ENCODE data around the gene CAND2. TPM values are rescaled to one million over a fixed set of nuclear protein-coding genes. Genes with fewer than 3 reads are reported as not detected.
A peak's percentile ranks its signal among the peaks of the same experiment; 100 is the strongest.

The CAND2 gene
- total RNA-seq, 1 experiment from 2014 or later: 16.7 TPM

- Histone ChIP-seq H3K36me3 (replicated peaks; ENCODE audit: control insufficient read depth, insufficient read depth, low read length) (peaks cover 3% of the 10 kb centered on the region), H3K27me3 (ENCODE audit: control insufficient read depth, insufficient read depth, low read length) (no peaks in the 10 kb centered on the region), H3K4me3 (ENCODE audit: insufficient read depth, low read depth, low read length) (no peak overlapping the region)
- no peak for DNase-seq
These were observed 12.1 kb downstream of the CAND2 start for GRCh38 chr3:12808587-12808986.

- H3K27me3 ChIP-seq (ENCODE audit: control insufficient read depth, insufficient read depth, low read length): no peaks in the 10 kb centered on the region
- H3K36me3 ChIP-seq (replicated peaks; ENCODE audit: control insufficient read depth, insufficient read depth, low read length): peaks cover 1% of the 10 kb centered on the region
- H3K4me3 ChIP-seq (ENCODE audit: insufficient read depth, low read depth, low read length): no peak overlapping the region
- no peak for DNase-seq
These were observed 12.5 kb downstream of the CAND2 start for GRCh38 chr3:12809001-12809400.

- DNase-seq: no peak
- peak overlapping the region; percentile 70 for H3K4me3 ChIP-seq (ENCODE audit: insufficient read depth, low read depth, low read length)
- H3K36me3 ChIP-seq (replicated peaks; ENCODE audit: control insufficient read depth, insufficient read depth, low read length): peaks cover 1% of the 10 kb centered on the region
- H3K27me3 ChIP-seq (ENCODE audit: control insufficient read depth, insufficient read depth, low read length): no peaks in the 10 kb centered on the region
These were observed 13.0 kb downstream of the CAND2 start for GRCh38 chr3:12809435-12809834.

GRCh38 chr3:12810013-12810780, 13.7 kb downstream of the CAND2 start:
- H3K4me3 ChIP-seq (ENCODE audit: insufficient read depth, low read depth, low read length): peak overlapping the region; percentile 70
- DNase-seq: peak; percentile 100
- H3K36me3 ChIP-seq (replicated peaks; ENCODE audit: control insufficient read depth, insufficient read depth, low read length): peaks cover 1% of the 10 kb centered on the region
- H3K27me3 ChIP-seq (ENCODE audit: control insufficient read depth, insufficient read depth, low read length): no peaks in the 10 kb centered on the region

- H3K27me3 ChIP-seq (ENCODE audit: control insufficient read depth, insufficient read depth, low read length): no peaks in the 10 kb centered on the region
- H3K4me3 ChIP-seq (ENCODE audit: insufficient read depth, low read depth, low read length): no peak overlapping the region
- H3K36me3 ChIP-seq (replicated peaks; ENCODE audit: control insufficient read depth, insufficient read depth, low read length): peaks cover 5% of the 10 kb centered on the region
These were observed 14.5 kb downstream of the CAND2 start for GRCh38 chr3:12810961-12811360.

GRCh38 chr3:12812812-12813211, 16.3 kb downstream of the CAND2 start:
- peaks cover 5% of the 10 kb centered on the region for H3K36me3 ChIP-seq (replicated peaks; ENCODE audit: control insufficient read depth, insufficient read depth, low read length)
- no peaks in the 10 kb centered on the region for H3K27me3 ChIP-seq (ENCODE audit: control insufficient read depth, insufficient read depth, low read length)
- DNase-seq: peak; percentile 61
- no peak overlapping the region for H3K4me3 ChIP-seq (ENCODE audit: insufficient read depth, low read depth, low read length)

More at GRCh38 chr3:12810961-12811360, 14.5 kb downstream of the CAND2 start:
- no peak for DNase-seq

GRCh38 chr3:12813967-12814366, 17.5 kb downstream of the CAND2 start:
- Histone ChIP-seq H3K27me3 (ENCODE audit: control insufficient read depth, insufficient read depth, low read length) (no peaks in the 10 kb centered on the region), H3K36me3 (replicated peaks; ENCODE audit: control insufficient read depth, insufficient read depth, low read length) (peaks cover 5% of the 10 kb centered on the region), H3K4me3 (ENCODE audit: insufficient read depth, low read depth, low read length) (no peak overlapping the region)
- DNase-seq: no peak

- Histone ChIP-seq H3K36me3 (replicated peaks; ENCODE audit: control insufficient read depth, insufficient read depth, low read length) (peaks cover 5% of the 10 kb centered on the region), H3K4me3 (ENCODE audit: insufficient read depth, low read depth, low read length) (no peak overlapping the region), H3K27me3 (ENCODE audit: control insufficient read depth, insufficient read depth, low read length) (no peaks in the 10 kb centered on the region)
- no peak for DNase-seq
These were observed 18.6 kb downstream of the CAND2 start for GRCh38 chr3:12815078-12815477.

- peak; percentile 84 for DNase-seq
These were observed 19.2 kb downstream of the CAND2 start for GRCh38 chr3:12815719-12816118.

GRCh38 chr3:12816521-12817342, 20.3 kb downstream of the CAND2 start:
- DNase-seq: no peak
- H3K4me3 ChIP-seq (ENCODE audit: insufficient read depth, low read depth, low read length): no peak overlapping the region
- H3K36me3 ChIP-seq (replicated peaks; ENCODE audit: control insufficient read depth, insufficient read depth, low read length): peaks cover 5% of the 10 kb centered on the region
- H3K27me3 ChIP-seq (ENCODE audit: control insufficient read depth, insufficient read depth, low read length): no peaks in the 10 kb centered on the region

More at GRCh38 chr3:12815719-12816118, 19.2 kb downstream of the CAND2 start:
- H3K27me3 ChIP-seq (ENCODE audit: control insufficient read depth, insufficient read depth, low read length): no peaks in the 10 kb centered on the region
- H3K36me3 ChIP-seq (replicated peaks; ENCODE audit: control insufficient read depth, insufficient read depth, low read length): peaks cover 5% of the 10 kb centered on the region
- H3K4me3 ChIP-seq (ENCODE audit: insufficient read depth, low read depth, low read length): no peak overlapping the region

GRCh38 chr3:12817343-12817710, 20.8 kb downstream of the CAND2 start:
- H3K36me3 ChIP-seq (replicated peaks; ENCODE audit: control insufficient read depth, insufficient read depth, low read length): peaks cover 5% of the 10 kb centered on the region
- H3K4me3 ChIP-seq (ENCODE audit: insufficient read depth, low read depth, low read length): no peak overlapping the region
- H3K27me3 ChIP-seq (ENCODE audit: control insufficient read depth, insufficient read depth, low read length): no peaks in the 10 kb centered on the region
- no peak for DNase-seq

- peaks cover 5% of the 10 kb centered on the region for H3K36me3 ChIP-seq (replicated peaks; ENCODE audit: control insufficient read depth, insufficient read depth, low read length)
- H3K27me3 ChIP-seq (ENCODE audit: control insufficient read depth, insufficient read depth, low read length): no peaks in the 10 kb centered on the region
- no peak overlapping the region for H3K4me3 ChIP-seq (ENCODE audit: insufficient read depth, low read depth, low read length)
- no peak for DNase-seq
These were observed 21.8 kb downstream of the CAND2 start for GRCh38 chr3:12818273-12818672.

- DNase-seq: no peak
- no peak overlapping the region for H3K4me3 ChIP-seq (ENCODE audit: insufficient read depth, low read depth, low read length)
- no peaks in the 10 kb centered on the region for H3K27me3 ChIP-seq (ENCODE audit: control insufficient read depth, insufficient read depth, low read length)
- peaks cover 5% of the 10 kb centered on the region for H3K36me3 ChIP-seq (replicated peaks; ENCODE audit: control insufficient read depth, insufficient read depth, low read length)
These were observed 22.3 kb downstream of the CAND2 start for GRCh38 chr3:12818773-12819172.

GRCh38 chr3:12822725-12823373, 26.4 kb downstream of the CAND2 start:
- Histone ChIP-seq H3K27me3 (ENCODE audit: control insufficient read depth, insufficient read depth, low read length) (no peaks in the 10 kb centered on the region), H3K4me3 (ENCODE audit: insufficient read depth, low read depth, low read length) (no peak overlapping the region), H3K36me3 (replicated peaks; ENCODE audit: control insufficient read depth, insufficient read depth, low read length) (no peaks in the 10 kb centered on the region; the same call in 1 of the 2 replicates)
- DNase-seq: peak; percentile 58
